ENCODE data around the gene ZC2HC1B.

The ZC2HC1B gene

GRCh38 chr6:143934331-143934730 is 70.1 kb downstream of the ZC2HC1B start:
- TF ChIP-seq EZH2phosphoT487 (IDR thresholded peaks at IDR 0.05; ENCODE audit: borderline replicate concordance, low read length) (no peak), CTCF (IDR thresholded peaks at IDR 0.05; ENCODE audit: low read depth, low read length, poor library complexity, severe bottlenecking) (no peak)
- no peaks in the 10 kb centered on the region for H3K9me2 ChIP-seq (replicated peaks; ENCODE audit: control insufficient read depth, low read length)
- H3K4me2 ChIP-seq (ENCODE audit: low read length), result no peak overlapping the region
- H3K27me3 ChIP-seq (ENCODE audit: control insufficient read depth, low read length), result no peaks in the 10 kb centered on the region
- H3K4me1 ChIP-seq (ENCODE audit: control insufficient read depth, low read length), result no peaks in the 10 kb centered on the region
- no peaks in the 10 kb centered on the region for H4K20me1 ChIP-seq (ENCODE audit: control insufficient read depth, insufficient read depth, low read depth, low read length)
- no peak overlapping the region for H3K4me3 ChIP-seq (ENCODE audit: low read length)
- H3K36me3 ChIP-seq (ENCODE audit: control insufficient read depth, low read length), result no peaks in the 10 kb centered on the region
- H3K27ac ChIP-seq (ENCODE audit: low read depth, low read length), result no peak overlapping the region
- no peaks in the 10 kb centered on the region for H3K9me3 ChIP-seq (ENCODE audit: control insufficient read depth, insufficient read depth, low read length)
- no peaks in the 10 kb centered on the region for H3F3A ChIP-seq (ENCODE audit: control insufficient read depth, insufficient read depth)
- no peaks in the 10 kb centered on the region for H3K79me2 ChIP-seq (ENCODE audit: control insufficient read depth, low read length)

GRCh38 chr6:143934867-143935266 is 70.6 kb downstream of the ZC2HC1B start:
- Histone ChIP-seq H3K4me1 (ENCODE audit: control insufficient read depth, low read length) (no peaks in the 10 kb centered on the region), H3K4me3 (ENCODE audit: low read length) (no peak overlapping the region), H3K27ac (ENCODE audit: low read depth, low read length) (no peak overlapping the region), H3K79me2 (ENCODE audit: control insufficient read depth, low read length) (no peaks in the 10 kb centered on the region), H3K9me3 (ENCODE audit: control insufficient read depth, insufficient read depth, low read length) (no peaks in the 10 kb centered on the region), H3K9me2 (replicated peaks; ENCODE audit: control insufficient read depth, low read length) (no peaks in the 10 kb centered on the region), H3K36me3 (ENCODE audit: control insufficient read depth, low read length) (no peaks in the 10 kb centered on the region), H4K20me1 (ENCODE audit: control insufficient read depth, insufficient read depth, low read depth, low read length) (no peaks in the 10 kb centered on the region), H3K4me2 (ENCODE audit: low read length) (no peak overlapping the region), H3K27me3 (ENCODE audit: control insufficient read depth, low read length) (no peaks in the 10 kb centered on the region), H3F3A (ENCODE audit: control insufficient read depth, insufficient read depth) (no peaks in the 10 kb centered on the region)
- TF ChIP-seq EZH2phosphoT487 (IDR thresholded peaks at IDR 0.05; ENCODE audit: borderline replicate concordance, low read length) (no peak), CTCF (IDR thresholded peaks at IDR 0.05; ENCODE audit: low read depth, low read length, poor library complexity, severe bottlenecking) (no peak)

- Histone ChIP-seq H4K20me1 (ENCODE audit: control insufficient read depth, insufficient read depth, low read depth, low read length) (no peaks in the 10 kb centered on the region), H3K9me3 (ENCODE audit: control insufficient read depth, insufficient read depth, low read length) (no peaks in the 10 kb centered on the region), H3K4me2 (ENCODE audit: low read length) (no peak overlapping the region), H3K79me2 (ENCODE audit: control insufficient read depth, low read length) (no peaks in the 10 kb centered on the region), H3K27me3 (ENCODE audit: control insufficient read depth, low read length) (no peaks in the 10 kb centered on the region), H3K4me3 (ENCODE audit: low read length) (no peak overlapping the region), H3F3A (ENCODE audit: control insufficient read depth, insufficient read depth) (no peaks in the 10 kb centered on the region), H3K9me2 (replicated peaks; ENCODE audit: control insufficient read depth, low read length) (no peaks in the 10 kb centered on the region), H3K27ac (ENCODE audit: low read depth, low read length) (no peak overlapping the region), H3K36me3 (ENCODE audit: control insufficient read depth, low read length) (no peaks in the 10 kb centered on the region), H3K4me1 (ENCODE audit: control insufficient read depth, low read length) (no peaks in the 10 kb centered on the region)
- no peak for TF ChIP-seq CTCF (IDR thresholded peaks at IDR 0.05; ENCODE audit: low read depth, low read length, poor library complexity, severe bottlenecking)
Observed at GRCh38 chr6:143936347-143936746, 72.1 kb downstream of the ZC2HC1B start.

Data from DOHH2 (cell line).